GM10266 (cell line): ENCODE data around the gene IL20RA.

Experiments
- DNase-seq: peaks from one replicate; pipeline ENCODE4 v3.0.0; 2012; ENCODE audit errors: extremely low spot score
- TF ChIP-seq, protein P1 (sequence below): IDR thresholded peaks from 2 replicates; pipeline ENCODE4 v1.5.1; 2012; ENCODE audit warnings: mild to moderate bottlenecking, low read depth; ENCODE audit not compliant: control insufficient read depth, insufficient read depth; ENCODE audit errors: missing control alignments

Gene IL20RA

DNA sequence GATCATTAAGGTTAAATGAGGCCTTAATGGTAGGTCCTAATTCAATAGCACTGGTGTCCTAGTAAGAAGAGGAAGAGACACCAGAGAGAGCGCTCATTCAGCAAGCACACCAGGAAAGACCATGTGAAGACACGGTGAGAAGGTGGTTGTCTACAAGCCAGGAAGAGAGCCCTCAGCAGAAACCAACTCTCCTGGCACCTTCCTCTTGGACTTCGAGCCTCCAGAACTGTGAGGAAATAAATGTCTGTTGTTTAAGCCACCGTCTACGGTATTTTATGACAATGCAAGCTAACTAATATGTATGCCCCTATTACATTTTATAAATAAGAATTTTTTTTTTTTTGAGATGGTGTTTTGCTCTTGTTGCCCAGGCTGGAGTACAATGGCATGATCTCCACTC is 59.3 kb downstream of the IL20RA start:
- no peak for DNase-seq
- TF ChIP-seq, protein P1, sequence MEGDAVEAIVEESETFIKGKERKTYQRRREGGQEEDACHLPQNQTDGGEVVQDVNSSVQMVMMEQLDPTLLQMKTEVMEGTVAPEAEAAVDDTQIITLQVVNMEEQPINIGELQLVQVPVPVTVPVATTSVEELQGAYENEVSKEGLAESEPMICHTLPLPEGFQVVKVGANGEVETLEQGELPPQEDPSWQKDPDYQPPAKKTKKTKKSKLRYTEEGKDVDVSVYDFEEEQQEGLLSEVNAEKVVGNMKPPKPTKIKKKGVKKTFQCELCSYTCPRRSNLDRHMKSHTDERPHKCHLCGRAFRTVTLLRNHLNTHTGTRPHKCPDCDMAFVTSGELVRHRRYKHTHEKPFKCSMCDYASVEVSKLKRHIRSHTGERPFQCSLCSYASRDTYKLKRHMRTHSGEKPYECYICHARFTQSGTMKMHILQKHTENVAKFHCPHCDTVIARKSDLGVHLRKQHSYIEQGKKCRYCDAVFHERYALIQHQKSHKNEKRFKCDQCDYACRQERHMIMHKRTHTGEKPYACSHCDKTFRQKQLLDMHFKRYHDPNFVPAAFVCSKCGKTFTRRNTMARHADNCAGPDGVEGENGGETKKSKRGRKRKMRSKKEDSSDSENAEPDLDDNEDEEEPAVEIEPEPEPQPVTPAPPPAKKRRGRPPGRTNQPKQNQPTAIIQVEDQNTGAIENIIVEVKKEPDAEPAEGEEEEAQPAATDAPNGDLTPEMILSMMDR, result no peak

DNA sequence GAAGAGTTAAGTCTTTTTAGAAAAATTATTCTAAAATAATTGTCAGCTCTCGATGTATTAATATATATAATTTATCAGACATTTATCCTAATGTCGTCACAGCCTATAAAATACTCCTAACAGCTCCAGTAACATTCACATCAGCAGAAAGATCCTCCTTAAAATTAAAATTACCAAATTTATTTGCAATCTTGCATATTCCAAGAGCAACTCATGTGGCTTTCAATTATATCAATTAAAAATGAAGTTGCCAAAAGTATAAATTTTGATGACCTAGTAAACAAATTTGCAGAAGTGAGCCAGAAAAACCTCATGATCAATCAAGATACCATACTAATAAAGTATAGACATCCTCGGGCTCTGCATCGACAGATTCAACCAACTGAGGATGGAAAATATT is 60.2 kb downstream of the IL20RA start:
- TF ChIP-seq, protein P1, result no peak
- no peak for DNase-seq

DNA sequence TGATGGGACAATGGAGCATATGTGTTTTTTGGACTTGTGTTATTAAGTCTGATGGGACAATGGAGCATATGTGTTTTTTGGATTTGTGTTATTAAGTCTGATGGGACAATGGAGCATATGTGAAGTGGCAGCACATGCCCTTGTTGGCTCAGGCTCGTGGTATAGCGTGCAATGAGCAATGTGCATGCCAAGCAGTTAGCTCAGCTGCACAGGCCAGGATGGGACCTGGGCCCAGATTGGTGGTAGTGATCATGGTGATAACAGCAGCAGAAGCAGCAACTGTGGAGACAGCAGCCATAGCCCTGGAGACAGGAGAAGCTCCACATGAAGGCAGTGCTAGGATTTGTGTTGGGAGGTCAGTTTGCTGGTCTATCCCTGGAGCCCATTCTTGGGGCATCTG is 61.1 kb downstream of the IL20RA start:
- DNase-seq, result no peak
- TF ChIP-seq, protein P1, result no peak

DNA sequence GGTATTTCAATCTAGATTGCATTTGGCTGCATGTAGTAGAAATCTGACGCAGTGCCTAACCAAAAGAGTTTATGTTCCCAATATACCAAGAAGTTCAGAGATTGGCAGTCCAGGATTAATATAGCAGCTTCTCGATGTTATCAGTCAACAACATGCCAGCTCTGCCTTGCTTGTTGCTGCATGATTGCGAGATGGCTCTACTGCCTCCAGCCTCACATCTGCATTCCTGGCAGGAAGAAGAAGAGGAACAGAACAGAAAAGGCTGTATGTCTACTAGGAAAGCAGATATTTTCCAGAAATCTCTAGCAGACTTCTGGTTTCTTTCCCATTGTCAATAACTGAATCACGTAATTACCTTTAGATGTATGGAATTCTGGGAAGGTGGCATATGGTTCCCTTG is 61.8 kb downstream of the IL20RA start:
- TF ChIP-seq, protein P1, result no peak
- DNase-seq, result no peak

DNA sequence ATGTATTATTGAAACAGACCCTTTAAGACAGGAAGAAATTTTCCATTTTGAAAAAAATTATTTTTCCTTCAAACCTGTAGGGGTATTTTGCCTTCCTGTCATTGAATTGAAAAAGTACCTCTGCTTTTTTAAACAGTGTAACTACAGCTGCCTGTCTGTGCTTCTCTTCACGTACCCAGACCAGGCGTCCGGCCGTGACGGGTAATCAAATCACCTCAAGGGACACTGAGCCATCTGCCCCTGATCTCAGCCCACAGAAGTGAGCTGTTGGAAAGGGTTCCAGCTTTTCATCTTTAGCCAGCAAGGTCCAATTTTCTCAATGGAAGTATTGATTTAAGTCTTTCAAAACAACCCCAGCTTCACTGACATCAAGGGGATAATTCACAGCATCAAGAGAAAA is 64.7 kb downstream of the IL20RA start:
- TF ChIP-seq, protein P1, result no peak
- DNase-seq, result no peak

DNA sequence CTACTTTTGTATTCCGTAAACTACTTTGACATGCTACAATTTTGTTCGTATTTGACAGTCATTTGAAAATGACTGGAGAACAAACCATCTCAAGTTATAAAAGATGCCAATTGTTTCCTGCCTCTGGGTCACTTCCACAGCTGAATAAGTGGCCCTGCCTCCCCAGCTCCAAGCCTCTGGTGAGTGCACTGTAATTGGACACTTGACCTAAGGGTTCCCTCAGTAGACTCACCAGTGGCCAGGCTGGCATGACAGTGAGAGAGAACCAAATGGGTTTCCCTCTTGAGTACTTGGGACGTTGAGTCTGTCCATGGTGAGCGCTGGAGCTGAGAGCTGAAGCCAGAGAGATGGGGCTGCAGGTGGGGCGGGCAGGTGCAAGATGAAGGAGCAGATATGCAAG is 65.6 kb downstream of the IL20RA start:
- DNase-seq, result no peak
- TF ChIP-seq, protein P1, result no peak

DNA sequence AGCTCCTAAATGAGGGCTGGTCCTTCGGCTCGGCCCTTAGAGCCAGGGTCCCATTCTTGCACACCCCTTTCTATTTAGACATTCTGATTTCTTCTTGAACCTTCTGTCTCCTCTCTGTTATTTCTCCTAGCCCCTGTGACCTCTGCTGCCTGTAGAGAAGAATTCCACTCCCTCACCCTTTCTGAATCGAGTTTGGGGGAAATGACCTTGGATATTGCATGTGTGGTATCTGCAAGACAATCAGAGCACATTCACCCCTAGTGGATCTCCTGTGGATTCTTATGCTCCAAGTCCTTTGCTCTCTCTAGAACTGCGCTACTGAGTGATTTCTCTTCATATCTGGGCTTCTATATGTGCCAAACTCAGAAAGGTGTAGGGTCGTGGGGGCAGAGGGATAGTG is 67.7 kb downstream of the IL20RA start:
- TF ChIP-seq, protein P1, result no peak
- DNase-seq, result no peak
